ENCODE data around the gene SIRPA. TPM values are rescaled to one million over a fixed set of nuclear protein-coding genes. Genes with fewer than 3 reads are reported as not detected.
A peak's percentile ranks its signal among the peaks of the same experiment; 100 is the strongest.

The SIRPA gene
- 10 to 100 TPM; 16.7 to 45.8 (median 24.8) TPM for total RNA-seq
- 10 to 100 TPM in 1 of 2 donors, 1 to 10 TPM in 1; 9.7 to 31.5 TPM for polyA plus RNA-seq
- long read RNA-seq, donor 1, full-length matches to known transcripts = 3 of 8 reads
- long read RNA-seq, donor 1, partial matches to known transcripts = 1 of 8 reads
- long read RNA-seq, donor 1, other reads (novel, unspliced or antisense) = 4 of 8 reads
- long read RNA-seq, donor 2, full-length matches to known transcripts = 7 of 24 reads
- long read RNA-seq, donor 2, partial matches to known transcripts = 15 of 24 reads
- long read RNA-seq, donor 2, other reads (novel, unspliced or antisense) = 2 of 24 reads
- long read RNA-seq, donor 3, full-length matches to known transcripts = 3 of 15 reads
- long read RNA-seq, donor 3, partial matches to known transcripts = 3 of 15 reads
- long read RNA-seq, donor 3, other reads (novel, unspliced or antisense) = 9 of 15 reads

DNA sequence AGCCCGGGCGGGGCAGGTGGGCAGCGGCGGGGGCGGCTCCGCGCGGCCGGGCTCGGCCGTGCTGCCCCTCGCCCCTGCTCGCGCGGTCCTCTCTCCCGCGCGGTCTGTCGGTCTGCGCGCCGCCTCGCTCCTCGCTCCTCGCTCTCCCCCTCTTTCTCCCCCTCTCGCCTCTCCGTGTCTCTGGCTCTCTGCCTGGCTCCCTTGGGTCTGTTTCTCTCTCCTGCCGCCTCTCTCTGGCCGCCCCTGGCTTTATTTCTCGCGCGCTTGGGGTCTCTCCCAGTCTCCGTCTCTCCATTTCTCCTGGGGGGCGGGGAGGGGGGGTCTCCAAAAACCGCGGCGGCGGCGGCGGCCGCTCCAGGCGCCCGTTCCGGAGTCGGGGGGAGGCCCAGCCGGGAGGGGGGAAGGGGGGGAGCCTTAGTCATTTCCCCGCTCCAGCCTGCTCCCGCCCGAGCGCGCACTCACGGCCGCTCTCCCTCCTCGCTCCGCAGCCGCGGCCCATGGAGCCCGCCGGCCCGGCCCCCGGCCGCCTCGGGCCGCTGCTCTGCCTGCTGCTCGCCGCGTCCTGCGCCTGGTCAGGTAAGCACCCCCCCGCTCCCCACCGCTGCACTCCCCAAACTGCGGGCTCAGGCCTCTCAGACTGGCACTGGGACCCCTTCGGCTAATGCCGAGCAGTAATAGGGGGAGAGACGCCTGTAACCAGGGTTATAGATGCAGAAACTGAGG lies at the start of gene SIRPA:
TSS of gene SIRPA (plus strand) at position 457 of the 723 bp plus-strand sequence. CDS start at position 498, 41 bp downstream.
- peak; percentile 67 to 69 for DNase-seq
- Histone ChIP-seq H3K27ac (peak within 1 kb of the TSS; percentile 72 to 97 (median 94)), H3K27me3 (peaks cover 0 to 16% (median 0%) of the 10 kb centered on the region in 7 donors), H3K4me3 (peak within 1 kb of the TSS; percentile 61 to 82 (median 74)), H3K4me1 (peaks cover 3 to 63% (median 60%) of the 10 kb centered on the region in 9 donors), H3K36me3 (no peaks in the 10 kb centered on the region), H3K9me3 (no peaks in the 10 kb centered on the region)
- WGBS, 2 donors = 1% methylated on average over 67 of the region's 74 CpGs
- TF ChIP-seq, protein P1, sequence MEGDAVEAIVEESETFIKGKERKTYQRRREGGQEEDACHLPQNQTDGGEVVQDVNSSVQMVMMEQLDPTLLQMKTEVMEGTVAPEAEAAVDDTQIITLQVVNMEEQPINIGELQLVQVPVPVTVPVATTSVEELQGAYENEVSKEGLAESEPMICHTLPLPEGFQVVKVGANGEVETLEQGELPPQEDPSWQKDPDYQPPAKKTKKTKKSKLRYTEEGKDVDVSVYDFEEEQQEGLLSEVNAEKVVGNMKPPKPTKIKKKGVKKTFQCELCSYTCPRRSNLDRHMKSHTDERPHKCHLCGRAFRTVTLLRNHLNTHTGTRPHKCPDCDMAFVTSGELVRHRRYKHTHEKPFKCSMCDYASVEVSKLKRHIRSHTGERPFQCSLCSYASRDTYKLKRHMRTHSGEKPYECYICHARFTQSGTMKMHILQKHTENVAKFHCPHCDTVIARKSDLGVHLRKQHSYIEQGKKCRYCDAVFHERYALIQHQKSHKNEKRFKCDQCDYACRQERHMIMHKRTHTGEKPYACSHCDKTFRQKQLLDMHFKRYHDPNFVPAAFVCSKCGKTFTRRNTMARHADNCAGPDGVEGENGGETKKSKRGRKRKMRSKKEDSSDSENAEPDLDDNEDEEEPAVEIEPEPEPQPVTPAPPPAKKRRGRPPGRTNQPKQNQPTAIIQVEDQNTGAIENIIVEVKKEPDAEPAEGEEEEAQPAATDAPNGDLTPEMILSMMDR (IDR thresholded peaks at IDR 0.05) = no peak
- ATAC-seq = peak; percentile 48 to 70 (median 64)
- intact Hi-C loops (cut with DNase I) = loop anchor here in 7 of 10 donors (1.0 to 10.0 kb wide), 4 partner anchors 92 to 210 kb away; partner anchors contain the start of gene STK35 (in 1 of the 7)

DNA sequence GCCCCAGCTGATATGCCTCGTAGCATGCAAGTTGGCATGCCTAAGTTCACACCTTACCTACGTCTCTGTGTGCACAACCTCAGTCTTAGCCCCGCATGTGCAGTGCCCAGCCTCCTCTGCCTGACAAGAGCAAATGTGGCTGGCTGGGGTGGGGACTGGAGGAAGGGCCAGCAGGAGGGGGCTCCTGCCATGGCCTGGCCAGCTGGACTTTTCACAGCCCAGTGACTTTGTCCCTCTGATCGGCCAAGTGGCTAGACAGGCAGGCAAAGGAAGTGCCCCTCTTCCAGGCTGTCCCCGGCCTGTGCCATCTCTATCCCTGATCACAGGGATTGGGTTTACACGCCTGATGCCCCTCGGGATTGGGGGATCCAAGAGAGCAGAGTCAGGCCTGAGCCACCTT lies 49.5 kb upstream of the SIRPA start:
- peaks cover 0 to 3% (median 0%) of the 10 kb centered on the region in 7 donors for H3K27me3 ChIP-seq
- TF ChIP-seq, protein P1 (IDR thresholded peaks at IDR 0.05) = no peak
- WGBS, 2 donors = 90 to 94% methylated on average over 7 of the region's 7 CpGs
- DNase-seq (no peak), ATAC-seq (no peak)
- H3K36me3 ChIP-seq = no peaks in the 10 kb centered on the region
- intact Hi-C loops (cut with DNase I) = no loop called here
- peaks cover 0 to 14% (median 0%) of the 10 kb centered on the region in 11 donors for H3K9me3 ChIP-seq
- no peak overlapping the region for H3K27ac ChIP-seq
- H3K4me1 ChIP-seq = peaks cover 0 to 63% (median 6%) of the 10 kb centered on the region in 9 donors
- H3K4me3 ChIP-seq = no peak overlapping the region

DNA sequence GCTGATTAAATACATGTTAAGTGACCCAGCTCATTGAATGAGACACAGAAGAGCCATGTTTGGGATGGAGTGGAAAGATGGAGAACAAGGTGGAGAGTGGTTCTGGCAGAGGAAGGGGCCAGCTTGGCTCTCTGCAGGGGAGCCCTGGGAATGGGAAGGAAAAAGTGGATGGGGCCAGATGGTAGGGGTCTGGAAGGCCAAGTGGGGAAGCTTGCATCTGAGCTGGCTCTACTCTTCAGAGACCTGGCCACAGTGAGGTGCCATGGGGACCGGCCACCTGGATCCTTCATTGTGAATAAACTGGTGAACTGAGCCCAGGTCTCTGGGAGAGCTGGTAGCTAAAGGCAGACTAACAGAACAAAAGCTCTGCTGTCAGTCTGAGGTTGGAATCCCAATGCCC lies 48.9 kb upstream of the SIRPA start:
- Histone ChIP-seq H3K36me3 (no peaks in the 10 kb centered on the region), H3K27ac (peak overlapping the region in 1 of 10 donors; percentile 44), H3K4me3 (no peak overlapping the region), H3K9me3 (peaks cover 0 to 14% (median 0%) of the 10 kb centered on the region in 11 donors), H3K27me3 (peaks cover 0 to 3% (median 0%) of the 10 kb centered on the region in 7 donors), H3K4me1 (peaks cover 0 to 63% (median 4%) of the 10 kb centered on the region in 9 donors)
- DNase-seq = no peak
- intact Hi-C loops (cut with DNase I) = no loop called here
- TF ChIP-seq, protein P1 (IDR thresholded peaks at IDR 0.05) = no peak
- 100% methylated on average over 1 of the region's 1 CpG for WGBS, 2 donors
- ATAC-seq = no peak

DNA sequence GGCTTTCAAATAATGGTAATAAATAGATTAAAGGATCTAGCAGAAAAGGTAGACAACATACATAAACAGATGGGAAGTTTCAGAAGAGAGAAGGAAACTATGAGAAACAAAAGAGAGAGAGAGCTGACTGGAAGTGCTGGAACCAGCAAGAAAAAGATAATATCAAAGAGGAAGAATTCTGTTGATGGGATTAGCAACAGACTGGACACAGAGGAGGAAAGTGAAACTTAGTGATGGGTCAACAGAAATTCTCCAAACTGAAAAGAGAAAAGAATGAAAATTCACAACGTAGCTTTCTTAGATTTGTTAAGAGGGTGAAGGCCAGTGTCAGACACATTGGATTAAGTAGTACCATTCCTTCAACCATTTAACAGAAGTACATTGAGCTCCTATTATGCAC lies 48.3 kb upstream of the SIRPA start:
- ATAC-seq = no peak
- TF ChIP-seq, protein P1 (IDR thresholded peaks at IDR 0.05) = no peak
- Histone ChIP-seq H3K36me3 (no peaks in the 10 kb centered on the region), H3K27me3 (peaks cover 0 to 3% (median 0%) of the 10 kb centered on the region in 7 donors), H3K4me1 (peaks cover 0 to 63% (median 0%) of the 10 kb centered on the region in 9 donors), H3K4me3 (no peak overlapping the region), H3K27ac (peak overlapping the region in 1 of 10 donors; percentile 44), H3K9me3 (peaks cover 0 to 14% (median 0%) of the 10 kb centered on the region in 11 donors)
- intact Hi-C loops (cut with DNase I) = no loop called here
- DNase-seq = no peak
- whole genome bisulfite sequencing, 2 donors = 0 to 2% methylated on average over 1 of the region's 1 CpG
